Measurements from ENCODE around the gene SLC25A39. TPM values are rescaled to one million over a fixed set of nuclear protein-coding genes. Genes with fewer than 3 reads are reported as not detected.
"Not testable (repeated sequence)": the region's sequence is repeated elsewhere in the genome, so short reads cannot be mapped to it uniquely, and the experiment has no call there.

The SLC25A39 gene
- total and polyA plus RNA-seq, 8 donors = 55.5 to 121 (median 91.8) TPM

DNA sequence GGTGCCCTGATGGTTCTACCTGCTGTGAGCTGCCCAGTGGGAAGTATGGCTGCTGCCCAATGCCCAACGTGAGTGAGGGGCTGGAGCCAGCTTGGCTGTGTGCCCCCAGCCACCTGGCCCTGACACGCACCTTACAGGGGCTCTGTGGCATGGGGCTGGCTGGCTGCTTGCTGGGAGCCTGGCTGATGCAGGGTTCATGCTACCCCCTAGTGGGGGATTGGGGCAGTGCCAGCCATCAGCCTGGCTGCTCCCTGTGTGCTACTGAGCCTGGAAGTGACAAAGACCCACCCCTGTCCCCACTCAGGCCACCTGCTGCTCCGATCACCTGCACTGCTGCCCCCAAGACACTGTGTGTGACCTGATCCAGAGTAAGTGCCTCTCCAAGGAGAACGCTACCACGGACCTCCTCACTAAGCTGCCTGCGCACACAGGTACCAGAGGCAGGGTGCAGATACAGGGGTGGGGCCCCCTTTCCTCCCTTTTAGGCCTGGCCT lies 26.2 kb upstream of the SLC25A39 start:
- TF ChIP-seq, protein P1, sequence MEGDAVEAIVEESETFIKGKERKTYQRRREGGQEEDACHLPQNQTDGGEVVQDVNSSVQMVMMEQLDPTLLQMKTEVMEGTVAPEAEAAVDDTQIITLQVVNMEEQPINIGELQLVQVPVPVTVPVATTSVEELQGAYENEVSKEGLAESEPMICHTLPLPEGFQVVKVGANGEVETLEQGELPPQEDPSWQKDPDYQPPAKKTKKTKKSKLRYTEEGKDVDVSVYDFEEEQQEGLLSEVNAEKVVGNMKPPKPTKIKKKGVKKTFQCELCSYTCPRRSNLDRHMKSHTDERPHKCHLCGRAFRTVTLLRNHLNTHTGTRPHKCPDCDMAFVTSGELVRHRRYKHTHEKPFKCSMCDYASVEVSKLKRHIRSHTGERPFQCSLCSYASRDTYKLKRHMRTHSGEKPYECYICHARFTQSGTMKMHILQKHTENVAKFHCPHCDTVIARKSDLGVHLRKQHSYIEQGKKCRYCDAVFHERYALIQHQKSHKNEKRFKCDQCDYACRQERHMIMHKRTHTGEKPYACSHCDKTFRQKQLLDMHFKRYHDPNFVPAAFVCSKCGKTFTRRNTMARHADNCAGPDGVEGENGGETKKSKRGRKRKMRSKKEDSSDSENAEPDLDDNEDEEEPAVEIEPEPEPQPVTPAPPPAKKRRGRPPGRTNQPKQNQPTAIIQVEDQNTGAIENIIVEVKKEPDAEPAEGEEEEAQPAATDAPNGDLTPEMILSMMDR (IDR thresholded peaks at IDR 0.05) = peak; percentile 67 to 93
- Histone ChIP-seq H3K4me3 (no peak overlapping the region), H3K27me3 (peaks cover 0 to 13% of the 10 kb centered on the region in 2 donors), H3K27ac (no peak overlapping the region), H3K9me3 (no peaks in the 10 kb centered on the region), H3K4me1 (peaks cover 6 to 52% of the 10 kb centered on the region in 2 donors), H3K36me3 (peaks cover 3 to 52% of the 10 kb centered on the region in 2 donors)
- DNase-seq = peak in 2 of 4 donors; percentile 63 to 89
- intact Hi-C loops (cut with DNase I) = no loop called here
- peak; percentile 69 for ATAC-seq

DNA sequence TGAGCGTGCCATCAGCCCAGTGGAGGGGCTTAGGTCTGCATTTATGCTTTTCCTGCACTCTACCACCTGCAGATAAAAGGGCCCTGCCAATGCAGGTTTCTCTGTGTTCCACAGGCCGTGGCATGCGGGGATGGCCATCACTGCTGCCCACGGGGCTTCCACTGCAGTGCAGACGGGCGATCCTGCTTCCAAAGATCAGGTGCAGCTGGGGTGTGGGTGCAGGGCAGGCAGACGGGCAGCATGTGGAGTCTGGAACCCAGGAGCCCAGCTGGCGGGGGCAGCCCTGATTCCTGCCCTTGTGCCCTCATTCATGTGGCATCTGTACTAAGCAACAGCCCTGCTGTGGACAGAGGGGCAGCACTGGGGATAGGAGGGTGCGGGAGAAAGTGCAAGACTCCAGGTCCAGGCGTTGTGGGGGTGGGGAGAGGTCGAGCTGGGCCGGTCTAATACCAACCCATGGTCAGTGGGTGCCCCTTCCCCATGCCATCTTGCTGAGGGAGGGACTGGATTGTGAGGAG lies 25.0 kb upstream of the SLC25A39 start:
- H3K4me1 ChIP-seq = peaks cover 6 to 55% of the 10 kb centered on the region in 2 donors
- TF ChIP-seq, protein P1 (IDR thresholded peaks at IDR 0.05) = no peak
- intact Hi-C loops (cut with DNase I) = no loop called here

DNA sequence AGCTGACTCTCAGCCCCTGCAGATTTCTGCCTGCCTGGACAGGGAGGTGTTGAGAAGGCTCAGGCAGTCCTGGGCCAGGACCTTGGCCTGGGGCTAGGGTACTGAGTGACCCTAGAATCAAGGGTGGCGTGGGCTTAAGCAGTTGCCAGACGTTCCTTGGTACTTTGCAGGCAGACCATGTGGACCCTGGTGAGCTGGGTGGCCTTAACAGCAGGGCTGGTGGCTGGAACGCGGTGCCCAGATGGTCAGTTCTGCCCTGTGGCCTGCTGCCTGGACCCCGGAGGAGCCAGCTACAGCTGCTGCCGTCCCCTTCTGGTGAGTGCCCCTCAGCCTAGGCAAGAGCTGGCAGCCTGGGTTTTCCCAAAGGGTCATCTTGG lies 24.4 kb upstream of the SLC25A39 start:
- no peak overlapping the region for H3K27ac ChIP-seq
- H3K4me1 ChIP-seq = peaks cover 6 to 62% of the 10 kb centered on the region in 2 donors
- TF ChIP-seq, protein P1 (IDR thresholded peaks at IDR 0.05) = no peak
- no peaks in the 10 kb centered on the region for H3K27me3 ChIP-seq
- intact Hi-C loops (cut with DNase I) = no loop called here
- DNase-seq (no peak), ATAC-seq (no peak)
- no peak overlapping the region for H3K4me3 ChIP-seq
- H3K9me3 ChIP-seq = no peaks in the 10 kb centered on the region
- peaks cover 3 to 52% of the 10 kb centered on the region in 2 donors for H3K36me3 ChIP-seq

More for the DNA sequence above, 25.0 kb upstream of the SLC25A39 start:
- Histone ChIP-seq H3K27me3 (peaks cover 0 to 2% of the 10 kb centered on the region in 2 donors), H3K36me3 (peaks cover 3 to 52% of the 10 kb centered on the region in 2 donors), H3K9me3 (no peaks in the 10 kb centered on the region), H3K27ac (no peak overlapping the region), H3K4me3 (no peak overlapping the region)
- ATAC-seq (no peak), DNase-seq (no peak)

DNA sequence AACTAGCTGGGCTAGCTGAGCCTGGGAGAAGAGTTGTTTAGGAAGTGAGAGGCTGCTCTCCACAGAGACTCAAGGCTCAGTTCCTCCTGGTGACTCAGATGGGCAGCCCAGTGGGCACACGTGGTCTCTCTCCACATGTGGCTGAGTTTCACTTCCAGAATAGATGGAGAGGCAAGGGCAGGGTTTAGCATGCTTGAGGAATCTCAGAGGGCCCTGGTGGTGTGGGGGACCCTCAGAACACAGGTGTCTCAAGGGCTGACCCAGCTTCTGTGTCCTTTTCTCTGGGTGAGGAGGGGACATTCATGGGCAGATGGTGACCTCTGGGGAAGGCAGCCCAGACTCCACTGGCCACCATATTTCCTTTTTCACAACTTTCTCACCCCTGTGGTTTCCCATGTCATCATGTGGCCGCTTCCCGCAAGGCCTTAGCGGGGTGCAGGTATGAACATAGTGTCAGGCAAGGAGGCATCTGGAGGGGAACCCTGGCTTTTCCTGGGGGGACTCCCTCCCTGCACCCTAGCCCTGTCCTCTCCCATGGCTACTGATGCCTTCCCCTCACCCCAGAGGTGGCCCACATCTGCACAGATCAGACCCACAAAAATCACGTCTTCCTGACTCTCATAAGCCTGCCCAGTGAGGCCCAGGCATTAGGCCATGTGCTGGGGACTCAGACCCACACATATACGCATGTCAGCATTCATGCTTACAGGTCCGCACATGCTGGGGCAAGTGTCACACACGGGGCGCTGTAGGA lies 23.8 kb upstream of the SLC25A39 start:
- DNase-seq (peak in 2 of 4 donors; percentile 76 to 83), ATAC-seq (peak; percentile 6)
- Histone ChIP-seq H3K9me3 (no peaks in the 10 kb centered on the region), H3K4me3 (peak overlapping the region in 1 of 2 donors; percentile 78), H3K4me1 (peaks cover 6 to 65% of the 10 kb centered on the region in 2 donors), H3K36me3 (peaks cover 3 to 51% of the 10 kb centered on the region in 2 donors), H3K27ac (peak overlapping the region in 1 of 2 donors; percentile 98), H3K27me3 (no peaks in the 10 kb centered on the region)
- TF ChIP-seq, protein P1 (IDR thresholded peaks at IDR 0.05) = no peak
- intact Hi-C loops (cut with DNase I) = no loop called here

DNA sequence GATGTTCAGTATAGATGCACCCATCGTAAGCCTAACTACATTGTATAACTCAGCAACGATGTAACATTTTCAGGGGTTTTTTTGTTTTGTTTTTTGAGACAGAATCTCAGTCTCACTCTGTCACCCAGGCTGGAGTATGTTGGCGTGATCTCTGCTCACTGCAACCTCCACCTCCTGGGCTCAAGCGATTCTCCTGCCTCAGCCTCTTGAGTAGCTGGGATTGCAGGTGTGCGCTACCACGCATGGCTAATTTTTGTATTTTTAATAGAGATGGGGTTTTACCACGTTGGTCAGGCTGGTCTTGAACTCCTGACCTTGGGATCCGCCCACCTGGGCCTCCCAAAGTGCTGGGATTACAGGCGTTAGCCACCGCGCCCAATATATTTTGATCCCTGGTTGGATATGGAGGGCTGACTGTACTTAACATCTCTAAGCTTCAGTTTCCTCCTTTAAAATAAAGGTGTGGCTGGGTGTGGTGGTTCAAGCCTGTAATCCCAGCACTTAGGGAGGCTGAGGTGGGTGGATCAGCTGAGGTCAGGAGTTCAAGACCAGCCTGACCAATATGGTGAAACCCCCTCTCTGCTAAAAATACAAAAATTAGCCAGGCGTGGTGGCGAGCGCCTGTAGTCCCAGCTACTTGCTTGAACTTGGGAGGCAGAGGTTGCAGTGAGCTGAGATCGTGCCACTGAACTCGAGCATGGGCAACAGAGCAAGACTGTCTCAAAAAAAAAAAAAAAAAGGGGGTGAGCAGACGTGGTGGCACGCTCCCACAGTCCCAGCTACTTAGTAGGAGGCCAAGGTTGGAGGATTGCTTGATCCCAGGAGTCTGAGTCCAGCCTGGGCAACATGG lies 22.8 kb upstream of the SLC25A39 start:
- Histone ChIP-seq H3K27ac (peak overlapping the region in 1 of 2 donors; percentile 98), H3K4me1 (peaks cover 6 to 58% of the 10 kb centered on the region in 2 donors), H3K4me3 (peak overlapping the region in 1 of 2 donors; percentile 78), H3K36me3 (peaks cover 3 to 41% of the 10 kb centered on the region in 2 donors)
- H3K9me3 ChIP-seq; intact Hi-C loops (cut with DNase I); H3K27me3 ChIP-seq; ATAC-seq: not testable (repeated sequence)
- peak in 1 of 4 donors; percentile 14 for DNase-seq

All from left lung (tissue), 10 donors.